Measurements from ENCODE around the gene MCTP2. TPM values are rescaled to one million over a fixed set of nuclear protein-coding genes. Genes with fewer than 3 reads are reported as not detected.

The MCTP2 gene
- total RNA-seq, 1 donor from 2014 or later: 4.8 TPM

DNA sequence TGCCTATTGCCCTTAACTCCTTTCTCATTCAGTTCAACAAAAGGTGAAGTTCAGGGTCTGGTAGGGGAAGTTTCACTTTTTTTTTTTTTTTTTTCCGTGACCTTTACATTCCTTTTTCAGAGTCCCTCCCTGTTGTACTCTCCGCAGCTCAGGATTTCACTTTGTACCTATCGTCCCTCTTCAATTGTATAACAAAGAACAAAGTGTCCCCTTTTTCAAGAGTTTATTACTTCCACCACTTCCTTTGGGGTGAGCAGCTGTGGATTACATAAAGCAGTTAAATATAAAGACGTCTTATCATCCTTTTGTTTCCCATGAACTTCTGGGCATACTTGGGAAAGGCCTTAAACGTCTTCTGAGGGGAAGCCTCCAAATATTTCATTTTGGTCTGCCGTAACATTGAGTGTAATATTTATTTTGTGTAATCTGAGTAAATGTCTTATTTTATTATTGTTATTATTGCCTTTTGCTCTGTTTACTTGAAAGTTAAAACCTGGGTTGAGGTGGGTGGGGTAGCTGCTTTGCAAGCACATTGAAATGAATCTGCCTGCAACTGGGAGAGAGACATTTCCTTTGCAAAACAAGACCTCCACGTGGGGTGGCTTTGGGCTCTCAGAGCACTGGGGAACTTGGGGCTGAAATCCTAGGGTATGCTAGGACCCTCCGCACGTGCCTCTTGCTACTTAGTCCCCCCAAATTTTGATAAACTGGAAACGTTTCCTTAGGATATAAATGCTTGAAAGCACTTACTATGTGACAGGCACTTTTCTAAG is 169.4 kb downstream of the MCTP2 start:
- Mint-ChIP-seq H3K27ac (no peak overlapping the region), H3K4me1 (ENCODE audit: unreplicated experiment) (peaks cover 12% of the 10 kb centered on the region), H3K9me3 (peaks cover 6% of the 10 kb centered on the region), H3K36me3 (peaks cover 4% of the 10 kb centered on the region), H3K4me3 (no peak overlapping the region), H3K27me3 (peaks cover 3% of the 10 kb centered on the region)
- TF ChIP-seq, protein P1, sequence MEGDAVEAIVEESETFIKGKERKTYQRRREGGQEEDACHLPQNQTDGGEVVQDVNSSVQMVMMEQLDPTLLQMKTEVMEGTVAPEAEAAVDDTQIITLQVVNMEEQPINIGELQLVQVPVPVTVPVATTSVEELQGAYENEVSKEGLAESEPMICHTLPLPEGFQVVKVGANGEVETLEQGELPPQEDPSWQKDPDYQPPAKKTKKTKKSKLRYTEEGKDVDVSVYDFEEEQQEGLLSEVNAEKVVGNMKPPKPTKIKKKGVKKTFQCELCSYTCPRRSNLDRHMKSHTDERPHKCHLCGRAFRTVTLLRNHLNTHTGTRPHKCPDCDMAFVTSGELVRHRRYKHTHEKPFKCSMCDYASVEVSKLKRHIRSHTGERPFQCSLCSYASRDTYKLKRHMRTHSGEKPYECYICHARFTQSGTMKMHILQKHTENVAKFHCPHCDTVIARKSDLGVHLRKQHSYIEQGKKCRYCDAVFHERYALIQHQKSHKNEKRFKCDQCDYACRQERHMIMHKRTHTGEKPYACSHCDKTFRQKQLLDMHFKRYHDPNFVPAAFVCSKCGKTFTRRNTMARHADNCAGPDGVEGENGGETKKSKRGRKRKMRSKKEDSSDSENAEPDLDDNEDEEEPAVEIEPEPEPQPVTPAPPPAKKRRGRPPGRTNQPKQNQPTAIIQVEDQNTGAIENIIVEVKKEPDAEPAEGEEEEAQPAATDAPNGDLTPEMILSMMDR (conservative IDR thresholded peaks at IDR 0.05): no peak
- no peak for DNase-seq (ENCODE audit: extremely low spot score, unreplicated experiment)

DNA sequence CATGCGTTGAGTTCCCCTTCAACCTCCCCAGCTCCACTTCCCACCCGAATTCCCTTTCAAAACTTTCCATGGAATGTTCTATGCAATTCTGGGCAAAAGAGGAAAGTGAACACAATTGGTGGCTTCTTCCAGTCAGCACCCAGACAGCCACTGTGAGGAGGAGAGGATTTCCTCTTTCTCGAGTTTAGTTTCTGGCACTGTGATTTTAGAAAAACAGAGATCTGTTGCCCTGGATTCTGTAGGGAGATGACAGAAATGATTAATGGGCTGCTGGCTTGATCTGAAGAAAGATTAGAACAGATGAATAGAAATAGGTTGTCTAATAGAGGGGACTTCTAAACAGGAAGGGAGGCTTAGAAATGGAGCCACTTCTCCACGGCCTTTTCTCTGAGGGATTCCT is 172.0 kb downstream of the MCTP2 start:
- H3K27me3 Mint-ChIP-seq: peaks cover 3% of the 10 kb centered on the region
- TF ChIP-seq, protein P1 (conservative IDR thresholded peaks at IDR 0.05): no peak
- H3K36me3 Mint-ChIP-seq: peaks cover 4% of the 10 kb centered on the region
- no peak for DNase-seq (ENCODE audit: extremely low spot score, unreplicated experiment)
- no peak overlapping the region for H3K4me3 Mint-ChIP-seq
- peaks cover 12% of the 10 kb centered on the region for H3K4me1 Mint-ChIP-seq (ENCODE audit: unreplicated experiment)
- H3K27ac Mint-ChIP-seq: no peak overlapping the region
- peaks cover 6% of the 10 kb centered on the region for H3K9me3 Mint-ChIP-seq

DNA sequence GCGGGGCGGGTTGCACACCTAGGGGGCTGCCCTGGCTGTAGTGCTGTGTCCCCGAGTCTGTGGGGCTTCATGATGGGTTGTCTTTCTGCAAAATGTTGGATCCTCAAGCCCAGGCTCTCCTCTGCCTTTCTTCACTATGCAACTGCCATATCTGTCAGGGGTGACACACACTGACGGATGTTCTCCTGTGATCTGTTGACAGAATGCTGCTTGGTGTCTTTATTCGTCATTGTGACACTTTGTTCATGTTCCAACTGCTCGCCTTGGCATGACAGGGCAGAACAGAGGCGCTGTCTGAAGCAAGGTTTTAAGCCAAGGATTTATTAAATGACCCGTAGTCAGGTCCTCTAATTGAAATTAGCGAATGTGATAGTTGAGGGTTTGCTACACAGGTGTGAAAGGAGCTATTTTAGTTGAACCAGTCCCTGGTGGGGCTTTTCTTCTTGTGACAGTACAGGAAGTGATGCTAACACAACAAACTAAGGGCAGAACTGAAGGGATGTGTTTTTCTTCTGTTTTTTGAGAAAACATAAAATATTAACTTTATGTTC is 173.4 kb downstream of the MCTP2 start:
- no peak for DNase-seq (ENCODE audit: extremely low spot score, unreplicated experiment)
- H3K4me3 Mint-ChIP-seq: no peak overlapping the region
- peaks cover 4% of the 10 kb centered on the region for H3K36me3 Mint-ChIP-seq
- TF ChIP-seq, protein P1 (conservative IDR thresholded peaks at IDR 0.05): no peak
- H3K27ac Mint-ChIP-seq: no peak overlapping the region
- peaks cover 4% of the 10 kb centered on the region for H3K27me3 Mint-ChIP-seq
- H3K9me3 Mint-ChIP-seq: peaks cover 6% of the 10 kb centered on the region
- H3K4me1 Mint-ChIP-seq (ENCODE audit: unreplicated experiment): peaks cover 12% of the 10 kb centered on the region

DNA sequence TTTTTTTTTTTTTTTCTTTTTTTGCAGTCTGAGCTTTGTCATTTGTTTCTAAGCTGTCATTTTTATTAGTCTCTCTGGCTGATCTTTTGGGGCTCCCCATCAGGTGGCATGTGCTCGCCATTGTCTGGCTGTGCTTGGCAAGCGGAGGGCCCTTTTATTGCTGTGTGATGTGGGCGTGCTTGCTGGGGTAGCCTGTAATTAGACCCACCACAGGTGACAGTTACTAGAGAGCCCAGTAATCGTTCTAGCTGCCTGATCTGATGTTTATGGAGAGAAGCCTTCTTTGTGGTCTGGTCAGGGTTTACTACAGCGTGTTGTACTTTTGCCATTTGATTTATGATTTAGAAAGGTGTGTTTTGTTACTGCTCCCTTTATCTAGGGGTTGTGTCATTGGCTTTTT is 179.9 kb downstream of the MCTP2 start:
- Mint-ChIP-seq H3K27me3 (peaks cover 16% of the 10 kb centered on the region), H3K4me3 (no peak overlapping the region), H3K9me3 (no peaks in the 10 kb centered on the region), H3K4me1 (ENCODE audit: unreplicated experiment) (peaks cover 43% of the 10 kb centered on the region), H3K27ac (no peak overlapping the region), H3K36me3 (no peaks in the 10 kb centered on the region)
- DNase-seq (ENCODE audit: extremely low spot score, unreplicated experiment): no peak
- TF ChIP-seq, protein P1 (conservative IDR thresholded peaks at IDR 0.05): no peak

DNA sequence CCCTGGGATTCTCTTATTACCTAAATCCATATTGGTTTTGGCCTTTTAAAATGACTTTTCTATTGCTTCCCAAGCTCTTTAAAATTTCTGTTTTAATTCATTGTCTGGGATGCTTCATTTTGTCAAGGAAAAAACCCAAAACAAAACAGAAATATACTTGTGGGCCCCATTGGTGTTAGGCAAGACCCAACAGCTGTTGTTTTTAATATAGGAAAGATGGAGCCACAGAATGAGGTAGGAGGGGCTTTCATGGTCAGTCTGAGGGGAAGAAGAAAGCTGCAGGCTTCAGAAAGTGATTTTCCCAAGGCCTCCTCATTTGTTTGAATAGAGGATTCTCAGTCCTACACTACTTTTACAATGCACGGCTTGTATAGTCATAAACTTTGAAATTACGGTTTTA is 180.5 kb downstream of the MCTP2 start:
- H3K27ac Mint-ChIP-seq: no peak overlapping the region
- H3K4me1 Mint-ChIP-seq (ENCODE audit: unreplicated experiment): peaks cover 48% of the 10 kb centered on the region
- H3K9me3 Mint-ChIP-seq: no peaks in the 10 kb centered on the region
- no peak for DNase-seq (ENCODE audit: extremely low spot score, unreplicated experiment)
- H3K36me3 Mint-ChIP-seq: no peaks in the 10 kb centered on the region
- H3K27me3 Mint-ChIP-seq: peaks cover 17% of the 10 kb centered on the region
- no peak overlapping the region for H3K4me3 Mint-ChIP-seq
- TF ChIP-seq, protein P1 (conservative IDR thresholded peaks at IDR 0.05): no peak
